Suprapubic skin (tissue), 4 donors: ENCODE results near the gene SESN1. TPM values are rescaled to one million over a fixed set of nuclear protein-coding genes. Genes with fewer than 3 reads are reported as not detected.
"Not testable (repeated sequence)": the region's sequence is repeated elsewhere in the genome, so short reads cannot be mapped to it uniquely, and the experiment has no call there.

Experiments
- DNase-seq, 2 donors: peaks; one replicate each; pipeline ENCODE4 v3.0.0-alpha.2; 2019; ENCODE audit warnings: low spot score in 2 of 2
- H3K27ac ChIP-seq: fragments of 200-600 bp; sonication (generic); one replicate; pipeline ENCODE4 v1.5.1; 2019
- H3K27me3 ChIP-seq: fragments of 200-600 bp; sonication (generic); one replicate; pipeline ENCODE4 v1.5.1; 2019
- H3K36me3 ChIP-seq: fragments of 200-600 bp; sonication (generic); one replicate; pipeline ENCODE4 v1.5.1; 2019
- H3K4me1 ChIP-seq: fragments of 200-600 bp; sonication (generic); one replicate; pipeline ENCODE4 v1.5.1; 2019
- H3K4me3 ChIP-seq: fragments of 200-600 bp; sonication (generic); one replicate; pipeline ENCODE4 v1.5.1; 2019; ENCODE audit warnings: mild to moderate bottlenecking
- H3K9me3 ChIP-seq: fragments of 200-600 bp; sonication (generic); one replicate; pipeline ENCODE4 v1.5.1; 2019
- CTCF ChIP-seq, 2 donors: fragments of 200-600 bp in 1 of 2; fragments of 450-650 bp in 1 of 2; sonication (generic) in 1 of 2; IDR thresholded peaks; one replicate each; pipeline ENCODE4 v1.5.1; 2016 to 2019; ENCODE audit warnings: antibody characterized with exemption in 2 of 2, mild to moderate bottlenecking in 1 of 2, moderate library complexity in 1 of 2
- EP300 ChIP-seq: sonication (generic); formaldehyde crosslinking; IDR thresholded peaks from one replicate; pipeline ENCODE4 v1.6.1; 2017; ENCODE audit warnings: antibody characterized with exemption
- POLR2A ChIP-seq, 2 donors: fragments of 450-650 bp; IDR thresholded peaks; one replicate each; pipeline ENCODE4 v1.6.1; 2017; ENCODE audit warnings: antibody characterized with exemption in 2 of 2, mild to moderate bottlenecking in 2 of 2, moderate library complexity in 2 of 2
- POLR2AphosphoS5 ChIP-seq, 3 donors: sonication (generic); formaldehyde crosslinking; IDR thresholded peaks; one replicate each; pipeline ENCODE4 v1.6.1; 2017; ENCODE audit warnings: antibody characterized with exemption in 3 of 3
- WGBS: methylation state at CpG from one replicate; pipeline ENCODE4 v1.1.5; 2018; 5-methylcytosine and 5-hydroxymethylcytosine counted together
- total RNA-seq, 4 donors: library from RNA; depleted of rRNA; stranded (reverse); fragments of >200 nt; gene quantifications; one replicate each; pipeline ENCODE4 v1.1.0, GENCODE V29; 2016

The SESN1 gene
- 100 to 1,000 TPM in 1 of 4 donors, 10 to 100 TPM in 3; 70.7 to 207 (median 86.7) TPM for total RNA-seq

DNA sequence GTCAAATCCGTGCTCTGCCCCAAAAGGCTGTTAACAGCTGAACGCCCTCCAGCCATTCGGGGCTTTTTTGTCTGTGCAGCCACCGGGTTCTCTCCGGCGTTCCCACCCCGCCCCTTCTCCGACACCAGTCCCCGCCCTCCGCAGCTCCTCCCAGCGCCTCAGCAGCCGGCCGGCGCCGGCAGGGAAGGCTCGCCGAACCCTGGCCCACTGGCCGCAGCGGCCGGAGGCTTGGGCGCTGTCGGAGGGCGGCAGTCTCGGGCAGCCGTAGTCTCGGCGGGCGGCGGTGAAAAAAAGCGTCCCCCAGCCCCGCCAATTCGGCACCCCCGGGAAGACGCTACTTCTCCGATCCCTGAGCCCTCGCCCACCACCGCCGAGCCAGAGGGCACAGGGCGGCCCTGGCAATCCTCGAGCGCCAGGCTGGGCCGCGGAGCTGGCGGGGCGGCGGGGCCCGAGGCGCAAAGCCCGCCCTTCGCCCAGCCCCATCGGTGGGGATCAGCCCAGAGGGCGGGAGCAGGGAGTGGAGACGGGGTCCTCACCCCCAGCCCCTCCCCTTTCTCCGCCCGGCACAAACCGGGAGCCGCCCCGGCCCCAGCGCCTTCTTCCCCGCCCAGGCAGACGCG is at the start of gene SESN1:
Gene SESN1, minus strand, starts transcription at position 431 of the 620 bp plus-strand sequence. CDS start 773 bp downstream, outside the sequence.
- H3K36me3 ChIP-seq, result no peaks in the 10 kb centered on the region
- H3K9me3 ChIP-seq, result no peaks in the 10 kb centered on the region
- peak within 1 kb of the TSS; percentile 69 for H3K4me3 ChIP-seq
- peaks cover 55% of the 10 kb centered on the region for H3K4me1 ChIP-seq
- WGBS, result 0% methylated on average over 10 of the region's 62 CpGs
- peak; percentile 96 for DNase-seq
- peak in 2 of 3 donors; percentile 45 to 72 for TF ChIP-seq POLR2AphosphoS5 (IDR thresholded peaks at IDR 0.05)
- TF ChIP-seq EP300, result no peak
- no peak for TF ChIP-seq CTCF (IDR thresholded peaks at IDR 0.05)
- TF ChIP-seq POLR2A (IDR thresholded peaks at IDR 0.05), result peak; percentile 80 to 86
- peak within 1 kb of the TSS; percentile 98 for H3K27ac ChIP-seq
- H3K27me3 ChIP-seq, result no peaks in the 10 kb centered on the region

DNA sequence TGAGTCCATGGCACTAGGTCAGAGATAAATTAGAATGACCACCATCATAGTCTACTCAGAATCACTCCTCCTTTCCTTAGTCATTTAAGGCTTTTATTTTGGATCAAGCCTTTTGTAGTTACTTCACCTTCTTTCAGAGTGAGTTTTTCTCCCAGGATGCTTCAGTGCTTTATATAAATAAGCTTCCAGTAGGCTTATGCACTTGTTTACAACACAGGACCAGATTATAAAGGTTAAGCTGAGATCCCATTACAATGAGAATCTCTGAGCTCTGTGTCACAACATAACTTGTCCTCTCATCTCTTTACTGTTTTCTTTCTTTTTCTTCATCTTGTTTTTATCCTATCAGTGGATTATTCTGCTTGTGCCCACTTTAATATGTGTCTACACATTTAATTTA is 48.5 kb upstream of the SESN1 start:
- Histone ChIP-seq H3K9me3 (no peaks in the 10 kb centered on the region), H3K4me3 (no peak overlapping the region), H3K27me3 (no peaks in the 10 kb centered on the region), H3K4me1 (no peaks in the 10 kb centered on the region), H3K27ac (no peak overlapping the region), H3K36me3 (peaks cover 7% of the 10 kb centered on the region)
- no peak for DNase-seq
- TF ChIP-seq POLR2AphosphoS5 (IDR thresholded peaks at IDR 0.05) (no peak), POLR2A (IDR thresholded peaks at IDR 0.05) (no peak), EP300 (no peak), CTCF (IDR thresholded peaks at IDR 0.05) (no peak)

DNA sequence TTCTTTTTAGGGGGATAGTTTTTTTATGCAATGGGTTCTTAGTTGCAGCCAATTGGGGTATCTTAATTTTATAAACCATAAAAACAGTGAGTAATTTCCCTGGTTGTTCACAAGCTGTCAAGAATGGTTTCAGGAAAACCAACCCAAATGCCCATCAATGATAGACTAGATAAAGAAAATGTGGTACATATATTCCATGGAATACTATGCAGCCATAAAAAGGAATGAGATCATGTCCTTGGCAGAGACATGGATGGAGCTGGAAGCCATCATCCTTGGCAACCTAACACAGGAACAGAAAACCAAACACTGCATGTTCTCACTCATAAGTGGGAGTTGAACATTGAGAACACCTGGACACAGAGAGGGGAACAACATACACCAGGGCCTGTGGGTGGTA is 47.4 kb upstream of the SESN1 start:
- not testable (repeated sequence) for H3K4me1 ChIP-seq, H3K36me3 ChIP-seq, H3K4me3 ChIP-seq

GRCh38 chr6:109139109-109139508 is 44.5 kb upstream of the SESN1 start:
- H3K9me3 ChIP-seq, result no peaks in the 10 kb centered on the region
- no peaks in the 10 kb centered on the region for H3K27me3 ChIP-seq
- H3K4me1 ChIP-seq, result no peaks in the 10 kb centered on the region
- no peak for DNase-seq
- H3K36me3 ChIP-seq, result peaks cover 7% of the 10 kb centered on the region
- 89% methylated on average over 6 of the region's 6 CpGs for WGBS
- TF ChIP-seq POLR2AphosphoS5 (IDR thresholded peaks at IDR 0.05), result no peak
- no peak for TF ChIP-seq POLR2A (IDR thresholded peaks at IDR 0.05)
- no peak for TF ChIP-seq EP300
- TF ChIP-seq CTCF (IDR thresholded peaks at IDR 0.05), result no peak
- no peak overlapping the region for H3K4me3 ChIP-seq
- H3K27ac ChIP-seq, result no peak overlapping the region

More for the DNA sequence above, 47.4 kb upstream of the SESN1 start:
- not testable (repeated sequence) for H3K27ac ChIP-seq, DNase-seq, H3K27me3 ChIP-seq, H3K9me3 ChIP-seq

- H3K4me3 ChIP-seq, DNase-seq, H3K27ac ChIP-seq, H3K36me3 ChIP-seq, H3K27me3 ChIP-seq, H3K9me3 ChIP-seq, H3K4me1 ChIP-seq: not testable (repeated sequence)
- WGBS, result 97% methylated on average over 6 of the region's 6 CpGs
These were observed 41.9 kb upstream of the SESN1 start for GRCh38 chr6:109136530-109136929.

GRCh38 chr6:109136039-109136438 is 41.4 kb upstream of the SESN1 start:
- H3K27me3 ChIP-seq, H3K4me3 ChIP-seq, H3K27ac ChIP-seq, H3K36me3 ChIP-seq, H3K4me1 ChIP-seq, H3K9me3 ChIP-seq, DNase-seq: not testable (repeated sequence)
- 97% methylated on average over 6 of the region's 6 CpGs for WGBS

DNA sequence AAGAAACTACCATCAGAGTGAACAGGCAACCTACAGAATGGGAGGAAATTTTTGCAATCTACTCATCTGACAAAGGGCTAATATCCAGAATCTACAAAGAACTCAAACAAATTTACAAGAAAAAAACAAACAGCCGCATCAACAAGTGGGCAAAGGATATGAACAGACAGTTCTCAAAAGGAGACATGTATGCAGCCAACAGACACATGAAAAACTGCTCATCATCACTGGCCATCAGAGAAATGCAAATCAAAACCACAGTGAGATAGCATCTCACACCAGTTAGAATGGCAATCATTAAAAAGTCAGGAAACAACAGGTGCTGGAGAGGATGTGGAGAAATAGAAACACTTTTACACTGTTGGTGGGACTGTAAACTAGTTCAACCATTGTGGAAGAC is 41.0 kb upstream of the SESN1 start:
- not testable (repeated sequence) for H3K27ac ChIP-seq, H3K27me3 ChIP-seq, H3K36me3 ChIP-seq, DNase-seq, H3K4me3 ChIP-seq, H3K4me1 ChIP-seq, H3K9me3 ChIP-seq
- WGBS, result 100% methylated on average over 1 of the region's 1 CpG
